GM19023 (cell line): ENCODE measurements around the gene MEX3D.

ENCODE experiments used
- ATAC-seq: cut with Tn5 transposase; IDR thresholded peaks from one replicate; pipeline ENCODE4 v1.9.1; 2021; ENCODE audit warnings: mild to moderate bottlenecking, moderate library complexity; ENCODE audit not compliant: unreplicated experiment

The MEX3D gene

GRCh38 chr19:1598777-1599459, 30.8 kb upstream of the MEX3D start:
- no peak for ATAC-seq

GRCh38 chr19:1593501-1593772, 25.3 kb upstream of the MEX3D start:
- ATAC-seq, result no peak

- ATAC-seq, result peak; percentile 60
Observed at GRCh38 chr19:1592755-1593500, 24.8 kb upstream of the MEX3D start, which contains the start of gene MBD3. TSS of gene MBD3 (minus strand) at chr19:1592865. CDS start at chr19:1592631, 234 bp downstream.

GRCh38 chr19:1592024-1592754, 24.1 kb upstream of the MEX3D start:
- peak; percentile 72 for ATAC-seq

GRCh38 chr19:1591421-1592023, 23.4 kb upstream of the MEX3D start:
- no peak for ATAC-seq

GRCh38 chr19:1590641-1591397, 22.7 kb upstream of the MEX3D start:
- no peak for ATAC-seq

GRCh38 chr19:1587872-1588271, 19.7 kb upstream of the MEX3D start:
- ATAC-seq, result no peak

- ATAC-seq, result no peak
Observed at GRCh38 chr19:1585243-1585580, 17.1 kb upstream of the MEX3D start.

GRCh38 chr19:1584500-1585242, 16.5 kb upstream of the MEX3D start:
- no peak for ATAC-seq

- ATAC-seq, result no peak
Observed at GRCh38 chr19:1582201-1582600, 14.1 kb upstream of the MEX3D start.

GRCh38 chr19:1580957-1581356, 12.8 kb upstream of the MEX3D start:
- ATAC-seq, result no peak

- no peak for ATAC-seq
Observed at GRCh38 chr19:1580382-1580781, 12.3 kb upstream of the MEX3D start.

- no peak for ATAC-seq
Observed at GRCh38 chr19:1579222-1579621, 11.1 kb upstream of the MEX3D start.

GRCh38 chr19:1577929-1578618, 9.9 kb upstream of the MEX3D start:
- ATAC-seq, result no peak

GRCh38 chr19:1577090-1577928, 9.2 kb upstream of the MEX3D start:
- ATAC-seq, result no peak

- no peak for ATAC-seq
Observed at GRCh38 chr19:1576242-1577089, 8.3 kb upstream of the MEX3D start.

GRCh38 chr19:1575323-1576241, 7.5 kb upstream of the MEX3D start:
- no peak for ATAC-seq
